Left renal pelvis (tissue), 4 donors: ENCODE measurements around the gene YEATS2. TPM values are rescaled to one million over a fixed set of nuclear protein-coding genes. Genes with fewer than 3 reads are reported as not detected.
"Not testable (repeated sequence)": the region's sequence is repeated elsewhere in the genome, so short reads cannot be mapped to it uniquely, and the experiment has no call there.

Experiments
- DNase-seq, 4 donors: peaks; one replicate each; pipeline ENCODE4 v3.0.0-alpha.2; 2013; ENCODE audit warnings: low read depth in 4 of 4, low spot score in 3 of 4
- polyA plus RNA-seq, 4 donors: library from polyadenylated mRNA; unstranded; fragments of 120-200 nt; gene quantifications; one replicate each; pipeline ENCODE4 v1.2.1, GENCODE V29; 2013; ENCODE audit not compliant: insufficient read length in 4 of 4

The YEATS2 gene
- polyA plus RNA-seq = 10 to 100 TPM; 27.2 to 41.8 (median 35.2) TPM

DNA sequence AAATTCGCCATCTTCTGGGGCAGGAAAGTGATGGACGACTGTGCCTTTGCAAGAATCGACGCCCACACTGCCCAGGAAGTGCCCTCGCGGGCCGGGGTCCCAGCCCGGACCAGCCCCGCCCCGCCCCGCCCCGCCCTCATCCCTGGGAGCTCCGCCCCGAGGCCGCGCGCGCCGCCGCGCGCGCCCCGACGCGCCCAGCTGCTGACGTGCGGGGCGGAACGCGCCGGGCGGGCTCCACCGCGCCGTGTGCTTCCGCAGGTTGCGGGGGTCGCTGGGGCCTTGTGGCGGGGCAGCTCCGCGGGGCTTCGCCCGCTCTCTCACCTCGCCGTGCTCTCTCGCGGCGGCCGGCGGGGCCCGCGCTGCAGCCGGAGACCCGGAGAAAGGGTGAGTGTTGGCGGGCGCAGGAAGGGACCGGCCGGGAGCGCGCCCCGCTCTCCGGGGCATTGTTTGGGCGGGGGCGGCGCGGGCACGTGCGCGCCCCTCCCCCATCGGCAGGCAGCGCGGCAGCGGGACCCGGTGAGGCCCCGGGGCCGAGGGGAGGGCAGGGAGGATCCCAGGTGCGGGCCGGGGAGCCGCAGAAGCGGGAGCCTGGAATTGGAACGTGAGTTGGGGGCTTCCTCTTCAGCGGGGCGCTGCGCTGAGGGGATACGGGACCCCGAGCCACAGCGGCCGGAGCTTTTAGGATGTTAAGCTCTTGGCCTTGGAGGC is at the start of gene YEATS2:
Gene YEATS2, plus strand, starts transcription at position 188 of the 708 bp plus-strand sequence. CDS start 17,366 bp downstream, outside the sequence.
- DNase-seq = peak; percentile 38 to 70 (median 60)

GRCh38 chr3:183650554-183650953 is 47.0 kb upstream of the YEATS2 start:
- DNase-seq = no peak

DNA sequence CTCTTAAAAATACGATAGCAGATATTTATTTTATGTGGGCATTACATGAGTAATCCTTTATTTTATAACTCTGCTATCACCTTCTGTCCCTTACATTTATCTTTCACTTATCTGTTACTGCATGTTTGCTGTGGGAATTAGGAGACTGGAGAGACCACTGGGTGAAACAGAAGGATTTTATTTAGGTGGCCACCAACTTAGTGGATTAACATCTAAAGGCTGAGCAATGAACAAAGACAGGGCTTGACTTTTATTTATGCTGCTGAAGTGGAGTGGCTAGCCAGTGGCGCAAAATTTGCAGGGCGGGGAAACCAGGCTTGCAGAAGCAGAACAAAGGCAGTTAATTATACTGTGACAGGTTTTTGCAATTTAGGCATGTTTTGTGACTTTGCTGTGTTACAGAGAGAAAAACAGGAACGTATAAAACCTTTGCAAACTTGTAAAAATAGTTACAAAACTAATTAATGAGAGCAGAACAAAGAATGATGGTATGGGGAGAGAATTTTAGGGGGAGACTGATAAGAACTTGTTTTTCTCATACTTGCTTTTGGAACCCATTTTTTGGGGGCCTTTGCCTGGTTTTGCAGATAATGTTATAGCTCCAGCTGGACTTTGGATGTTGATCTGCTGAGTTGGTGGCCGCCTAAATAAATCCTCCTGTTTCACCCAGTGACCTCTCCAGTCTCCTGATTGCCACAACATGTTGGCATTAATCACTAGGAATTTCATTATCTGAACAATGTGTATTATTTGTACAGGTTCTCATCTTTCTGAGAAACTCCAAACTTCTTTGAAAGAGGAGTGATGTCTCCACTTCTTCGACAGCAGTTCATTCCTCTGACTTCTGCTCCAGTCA is 44.2 kb upstream of the YEATS2 start:
- DNase-seq = peak in 1 of 4 donors; percentile 7

DNA sequence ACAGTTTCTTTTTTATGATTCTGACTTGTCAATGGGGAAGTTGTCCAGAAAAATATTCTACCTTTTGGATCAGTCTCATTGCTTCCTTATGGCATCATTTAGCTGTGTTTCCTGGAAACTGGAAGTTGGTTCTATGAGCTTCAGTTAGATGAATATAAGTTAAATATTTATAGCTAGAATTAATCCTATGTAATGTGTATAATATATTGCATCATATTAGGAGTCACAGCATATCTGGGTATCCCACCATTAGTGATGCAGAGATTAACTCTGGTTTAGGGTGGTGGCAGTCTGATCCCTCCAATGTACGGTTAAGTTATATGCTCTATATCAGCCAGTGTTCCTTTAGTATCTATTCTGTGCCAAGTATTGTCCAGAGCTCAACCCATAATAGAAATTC is 42.9 kb upstream of the YEATS2 start:
- no peak for DNase-seq

DNA sequence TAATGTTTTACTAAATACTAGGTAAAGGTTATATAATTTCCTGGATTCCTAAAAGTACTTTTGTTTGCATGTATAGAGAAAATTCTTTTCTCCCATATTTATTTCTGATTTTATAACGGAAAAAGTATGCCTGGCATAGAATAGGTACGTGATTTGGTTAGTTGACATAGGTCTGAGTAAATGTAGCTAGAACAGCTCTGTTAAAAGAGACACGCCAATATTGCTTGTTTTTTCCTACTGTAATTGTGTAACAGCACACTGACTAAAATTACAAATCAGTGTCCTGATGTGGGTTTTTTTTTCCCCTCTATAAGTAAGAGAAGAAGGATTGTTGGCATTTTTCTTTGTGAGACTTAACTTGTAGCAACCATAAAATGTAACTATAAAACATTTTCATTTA is 35.5 kb upstream of the YEATS2 start:
- DNase-seq = no peak

DNA sequence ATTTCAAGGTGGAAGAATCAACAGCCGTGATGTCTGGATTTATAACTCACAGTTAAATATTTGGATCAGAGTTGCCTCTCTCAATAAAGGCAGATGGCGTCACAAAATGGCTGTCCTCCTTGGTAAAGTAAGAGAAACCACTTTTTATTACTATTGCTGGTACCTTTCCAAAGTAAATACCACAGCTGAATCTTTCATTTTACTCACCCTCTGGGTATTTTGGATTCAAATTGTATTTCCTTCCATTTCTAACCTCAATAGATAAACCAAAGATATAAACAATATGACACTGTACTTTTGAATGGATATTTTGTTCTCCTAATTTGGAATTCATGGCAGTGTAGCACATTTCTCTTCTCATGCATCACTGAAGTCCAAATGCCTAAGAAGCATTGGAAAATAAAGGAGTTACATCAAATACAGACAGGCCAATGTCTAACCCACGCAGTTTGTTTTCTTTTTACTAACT is 32.6 kb upstream of the YEATS2 start:
- DNase-seq = no peak

- no peak for DNase-seq
These were observed 17.5 kb upstream of the YEATS2 start for GRCh38 chr3:183680061-183680460.

DNA sequence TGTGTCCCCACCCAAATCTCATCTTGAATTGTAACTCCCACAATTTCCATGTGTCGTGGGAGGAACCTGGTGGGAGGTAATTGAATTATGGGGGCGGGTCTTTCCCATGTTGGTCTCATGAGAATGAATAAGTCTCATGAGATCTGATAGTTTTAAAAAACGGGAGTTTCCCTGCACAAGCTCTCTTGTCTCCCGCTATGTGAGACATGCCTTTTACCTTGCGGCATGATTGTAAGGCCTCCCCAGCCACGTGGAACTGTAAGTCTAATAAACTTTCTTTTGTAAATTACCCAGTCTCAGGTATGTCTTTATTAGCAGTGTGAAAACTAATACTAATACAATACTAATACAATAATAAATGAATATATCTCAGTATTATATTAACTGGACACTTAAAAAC is 9.9 kb upstream of the YEATS2 start:
- no peak for DNase-seq

- no peak for DNase-seq
These were observed 8.7 kb upstream of the YEATS2 start for GRCh38 chr3:183688874-183689273.

DNA sequence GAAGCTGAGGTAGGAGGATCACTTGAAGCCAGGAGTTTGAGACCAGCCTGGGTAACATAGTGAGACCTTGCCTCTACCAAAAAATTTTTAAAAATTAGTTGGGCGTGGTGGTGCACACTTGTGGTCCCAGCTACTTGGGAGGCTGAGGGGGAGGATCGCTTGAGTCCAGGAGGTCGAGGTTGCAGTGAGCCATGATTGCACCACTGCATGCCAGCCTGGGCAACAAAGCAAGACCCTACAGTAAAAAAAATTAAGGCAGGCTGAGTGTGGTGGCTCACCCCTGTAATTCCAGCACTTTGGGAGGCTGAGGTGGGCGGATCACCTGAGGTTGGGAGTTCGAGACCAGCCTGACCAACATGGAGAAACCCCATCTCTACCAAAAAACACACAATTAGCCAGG is 8.0 kb upstream of the YEATS2 start:
- DNase-seq = not testable (repeated sequence)

GRCh38 chr3:183690402-183690995 is 7.1 kb upstream of the YEATS2 start:
- no peak for DNase-seq

- no peak for DNase-seq
These were observed 5.2 kb upstream of the YEATS2 start for GRCh38 chr3:183692436-183692835.

DNA sequence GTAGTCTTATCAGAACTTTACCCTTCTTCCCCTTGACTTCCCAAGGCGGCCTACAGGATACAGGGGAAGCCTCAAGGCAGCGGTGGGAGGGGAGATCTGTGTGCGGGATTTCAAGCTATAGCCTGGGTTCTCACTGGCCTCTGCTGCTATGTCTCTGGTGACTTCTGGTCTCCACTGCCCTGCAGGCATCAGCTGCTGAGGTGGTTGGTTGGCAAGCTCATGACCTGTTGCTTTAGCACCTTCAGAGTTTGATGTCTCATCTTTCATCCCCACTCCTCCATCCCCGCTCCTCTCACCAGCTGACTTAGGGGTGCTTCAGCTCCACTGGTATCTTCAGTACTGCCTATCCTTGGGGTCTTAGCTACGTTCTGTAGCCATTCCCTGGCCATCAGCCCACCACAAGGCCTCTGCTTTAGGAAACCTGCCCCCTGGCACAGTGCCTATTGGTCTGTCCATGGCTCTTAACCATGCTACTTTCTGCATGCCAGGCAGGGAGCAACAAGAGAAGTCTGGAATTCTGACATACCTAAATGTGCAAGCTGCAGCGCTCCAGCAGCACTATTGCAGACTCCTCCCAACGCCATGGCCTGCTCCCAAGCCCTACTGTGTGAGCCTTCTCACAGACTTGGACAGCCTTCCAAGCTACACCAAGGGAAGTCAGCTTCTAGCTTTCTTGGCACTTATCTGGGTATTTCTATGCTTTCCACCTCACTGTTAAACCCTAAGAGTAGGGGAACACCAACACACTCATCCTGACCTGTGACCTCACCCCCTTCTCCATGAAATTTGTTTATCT is 1.8 kb upstream of the YEATS2 start:
- no peak for DNase-seq

- peak in 1 of 4 donors; percentile 8 for DNase-seq
These were observed 431 bp upstream of the YEATS2 start for GRCh38 chr3:183697123-183697609.

DNA sequence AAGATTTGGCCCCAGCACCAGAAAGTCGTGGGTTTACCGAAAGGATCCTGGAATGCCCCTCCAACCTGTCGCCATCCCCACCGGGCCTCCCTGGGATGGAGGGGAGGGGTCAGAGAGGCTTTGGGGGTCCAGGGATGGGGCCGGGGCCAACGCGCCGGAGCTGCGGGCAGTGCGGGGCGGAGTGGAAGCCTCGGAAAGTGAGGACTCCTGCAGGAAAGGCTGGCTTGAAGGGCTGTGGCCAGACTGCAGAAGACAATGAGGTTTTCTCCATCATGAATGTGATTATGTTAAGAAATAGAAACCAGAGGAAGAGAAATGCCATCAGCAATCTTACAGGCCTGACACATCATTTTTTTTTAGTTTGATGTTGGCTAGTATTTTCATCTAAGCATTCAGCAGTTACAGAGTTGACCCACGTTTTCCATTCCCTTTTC is 738 bp downstream of the YEATS2 start:
- peak in 1 of 4 donors; percentile 31 for DNase-seq

DNA sequence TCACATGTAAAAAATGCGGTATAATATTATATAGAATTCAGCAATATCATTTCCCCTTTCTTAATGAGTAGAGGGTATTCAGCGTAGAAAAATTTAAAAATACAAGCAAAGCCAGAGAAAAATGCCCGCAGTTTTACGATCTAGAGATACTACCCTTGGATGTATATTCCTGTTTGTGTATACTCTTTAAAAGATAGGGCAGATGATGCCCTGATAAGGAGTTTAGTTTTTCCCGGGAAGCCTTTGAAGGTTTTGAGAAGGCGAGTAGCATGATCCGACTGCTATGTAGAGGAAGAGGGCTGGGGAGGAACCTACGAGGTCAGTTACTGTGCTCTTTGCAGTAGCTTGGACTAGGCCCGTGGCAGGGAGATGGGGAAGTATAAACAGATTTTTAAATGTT is 1.2 kb downstream of the YEATS2 start:
- DNase-seq = no peak

- DNase-seq = no peak
These were observed 1.8 kb downstream of the YEATS2 start for GRCh38 chr3:183699238-183699947.

DNA sequence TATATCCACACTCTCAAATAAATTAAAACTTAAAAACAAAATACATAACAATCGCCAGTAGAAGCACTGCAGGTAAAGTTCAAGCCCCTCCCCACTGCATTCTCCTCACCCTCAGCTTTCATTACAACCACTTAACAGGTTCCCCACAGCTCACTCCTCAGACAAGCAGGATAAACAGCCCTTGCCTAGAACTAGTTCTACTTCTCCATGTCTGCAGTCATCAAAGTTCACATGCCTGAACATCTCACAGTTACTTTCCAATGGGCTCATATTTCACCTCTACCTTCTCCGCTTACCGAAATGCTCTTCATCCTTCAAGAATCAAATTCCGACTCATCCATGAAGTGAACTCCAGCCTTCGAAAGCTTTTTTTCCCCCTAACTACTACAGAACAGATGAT is 4.1 kb downstream of the YEATS2 start:
- no peak for DNase-seq

GRCh38 chr3:183703892-183704291 is 6.3 kb downstream of the YEATS2 start:
- not testable (repeated sequence) for DNase-seq

GRCh38 chr3:183710231-183710630 is 12.6 kb downstream of the YEATS2 start:
- DNase-seq = no peak
